WTC11 (cell line): ENCODE results near the gene DUS1L.

Source experiments
- ATF1 ChIP-seq: sonication (generic); formaldehyde crosslinking; IDR thresholded peaks from 2 replicates; pipeline ENCODE4 v1.8.1; 2023; ENCODE audit warnings: mild to moderate bottlenecking, moderate library complexity, missing genetic modification reagents
- CREB1 ChIP-seq: sonication (generic); formaldehyde crosslinking; IDR thresholded peaks from 2 replicates; pipeline ENCODE4 v1.8.0; 2023; ENCODE audit warnings: mild to moderate bottlenecking, missing genetic modification reagents
- ELF4 ChIP-seq: sonication (generic); formaldehyde crosslinking; IDR thresholded peaks from 2 replicates; pipeline ENCODE4 v1.8.1; 2022; ENCODE audit warnings: low read depth, mild to moderate bottlenecking, moderate library complexity, missing genetic modification reagents
- ESRRA ChIP-seq: sonication (generic); formaldehyde crosslinking; IDR thresholded peaks from 2 replicates; pipeline ENCODE4 v1.8.1; 2022; ENCODE audit warnings: mild to moderate bottlenecking, missing genetic modification reagents, borderline replicate concordance
- TEAD4 ChIP-seq: sonication (generic); formaldehyde crosslinking; IDR thresholded peaks from 2 replicates; pipeline ENCODE4 v1.8.0; 2022; ENCODE audit warnings: mild to moderate bottlenecking, missing genetic modification reagents
- TP53 ChIP-seq: sonication (generic); formaldehyde crosslinking; IDR thresholded peaks from 2 replicates; pipeline ENCODE4 v1.8.1; 2023; ENCODE audit warnings: mild to moderate bottlenecking, missing genetic modification reagents
- ZNF121 ChIP-seq: sonication (generic); formaldehyde crosslinking; IDR thresholded peaks from 2 replicates; pipeline ENCODE4 v1.8.0; 2023; ENCODE audit warnings: missing genetic modification reagents
- ZNF232 ChIP-seq: sonication (generic); formaldehyde crosslinking; IDR thresholded peaks from 2 replicates; pipeline ENCODE4 v1.8.0; 2022; ENCODE audit warnings: mild to moderate bottlenecking, missing genetic modification reagents
- ZNF396 ChIP-seq: fragments of 250-450 bp; sonication (Bioruptor Pico); IDR thresholded peaks from 2 replicates; pipeline ENCODE4 v1.8.0; 2021; ENCODE audit warnings: mild to moderate bottlenecking, moderate library complexity, borderline replicate concordance
- TF ChIP-seq, protein P1 (sequence below): sonication (generic); formaldehyde crosslinking; IDR thresholded peaks from 2 replicates; pipeline ENCODE4 v1.8.1; 2022; ENCODE audit warnings: mild to moderate bottlenecking, missing genetic modification reagents, moderate library complexity, borderline replicate concordance
- TF ChIP-seq, protein P2 (sequence below): fragments of 200-600 bp; IDR thresholded peaks from 2 replicates; pipeline ENCODE4 v1.8.0; 2022; ENCODE audit warnings: antibody characterized with exemption
- TF ChIP-seq, protein P3 (sequence below): sonication (generic); formaldehyde crosslinking; IDR thresholded peaks from 2 replicates; pipeline ENCODE4 v1.8.0; 2022; ENCODE audit warnings: mild to moderate bottlenecking, missing genetic modification reagents
- TF ChIP-seq, protein P4 (sequence below): sonication (generic); formaldehyde crosslinking; IDR thresholded peaks from 2 replicates; pipeline ENCODE4 v1.8.1; 2023; ENCODE audit warnings: mild to moderate bottlenecking, missing genetic modification reagents, moderate library complexity
- TF ChIP-seq, protein P5 (sequence below): sonication (generic); formaldehyde crosslinking; IDR thresholded peaks from 2 replicates; pipeline ENCODE4 v1.8.1; 2023; ENCODE audit warnings: mild to moderate bottlenecking, moderate library complexity, missing genetic modification reagents

DNA sequence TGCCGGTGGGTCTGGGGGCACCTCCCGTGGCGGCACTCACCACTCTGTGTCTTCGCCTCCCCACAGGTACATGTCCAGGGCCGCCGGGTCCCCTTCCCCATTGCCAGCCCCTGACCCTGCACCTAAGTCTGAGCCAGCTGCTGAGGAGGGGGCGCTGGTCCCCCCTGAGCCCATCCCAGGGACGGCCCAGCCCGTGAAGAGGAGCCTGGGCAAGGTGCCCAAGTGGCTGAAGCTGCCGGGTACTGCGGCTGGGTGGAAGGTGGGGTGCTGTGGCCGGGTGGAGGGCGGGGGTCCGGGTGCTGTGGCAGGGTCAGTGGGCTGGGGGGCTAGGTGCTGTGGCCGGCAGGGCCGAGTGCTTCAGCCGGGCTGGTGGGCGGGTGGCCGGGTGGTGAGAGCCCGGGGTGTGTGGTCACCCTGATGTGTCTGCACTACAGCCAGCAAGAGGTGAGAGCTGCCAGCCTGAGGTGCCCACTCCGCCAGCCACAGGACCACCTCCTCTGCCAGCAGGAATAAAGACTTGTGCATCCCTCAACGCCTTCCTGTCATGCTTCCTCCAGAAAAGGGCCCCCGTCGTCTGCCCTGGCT is 48.6 kb downstream of the DUS1L start:
- TF ChIP-seq CREB1 (no peak), ATF1 (CRISPR knock-in tag) (no peak), ESRRA (CRISPR knock-in tag) (no peak), ZNF121 (CRISPR knock-in tag) (no peak), ELF4 (CRISPR knock-in tag) (no peak), ZNF396 (no peak), TEAD4 (CRISPR knock-in tag) (no peak), ZNF232 (CRISPR knock-in tag) (no peak), TP53 (CRISPR knock-in tag) (no peak)
- TF ChIP-seq, protein P1, sequence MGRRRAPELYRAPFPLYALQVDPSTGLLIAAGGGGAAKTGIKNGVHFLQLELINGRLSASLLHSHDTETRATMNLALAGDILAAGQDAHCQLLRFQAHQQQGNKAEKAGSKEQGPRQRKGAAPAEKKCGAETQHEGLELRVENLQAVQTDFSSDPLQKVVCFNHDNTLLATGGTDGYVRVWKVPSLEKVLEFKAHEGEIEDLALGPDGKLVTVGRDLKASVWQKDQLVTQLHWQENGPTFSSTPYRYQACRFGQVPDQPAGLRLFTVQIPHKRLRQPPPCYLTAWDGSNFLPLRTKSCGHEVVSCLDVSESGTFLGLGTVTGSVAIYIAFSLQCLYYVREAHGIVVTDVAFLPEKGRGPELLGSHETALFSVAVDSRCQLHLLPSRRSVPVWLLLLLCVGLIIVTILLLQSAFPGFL (CRISPR knock-in tag), result no peak
- TF ChIP-seq, protein P2, sequence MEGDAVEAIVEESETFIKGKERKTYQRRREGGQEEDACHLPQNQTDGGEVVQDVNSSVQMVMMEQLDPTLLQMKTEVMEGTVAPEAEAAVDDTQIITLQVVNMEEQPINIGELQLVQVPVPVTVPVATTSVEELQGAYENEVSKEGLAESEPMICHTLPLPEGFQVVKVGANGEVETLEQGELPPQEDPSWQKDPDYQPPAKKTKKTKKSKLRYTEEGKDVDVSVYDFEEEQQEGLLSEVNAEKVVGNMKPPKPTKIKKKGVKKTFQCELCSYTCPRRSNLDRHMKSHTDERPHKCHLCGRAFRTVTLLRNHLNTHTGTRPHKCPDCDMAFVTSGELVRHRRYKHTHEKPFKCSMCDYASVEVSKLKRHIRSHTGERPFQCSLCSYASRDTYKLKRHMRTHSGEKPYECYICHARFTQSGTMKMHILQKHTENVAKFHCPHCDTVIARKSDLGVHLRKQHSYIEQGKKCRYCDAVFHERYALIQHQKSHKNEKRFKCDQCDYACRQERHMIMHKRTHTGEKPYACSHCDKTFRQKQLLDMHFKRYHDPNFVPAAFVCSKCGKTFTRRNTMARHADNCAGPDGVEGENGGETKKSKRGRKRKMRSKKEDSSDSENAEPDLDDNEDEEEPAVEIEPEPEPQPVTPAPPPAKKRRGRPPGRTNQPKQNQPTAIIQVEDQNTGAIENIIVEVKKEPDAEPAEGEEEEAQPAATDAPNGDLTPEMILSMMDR, result no peak
- TF ChIP-seq, protein P3, sequence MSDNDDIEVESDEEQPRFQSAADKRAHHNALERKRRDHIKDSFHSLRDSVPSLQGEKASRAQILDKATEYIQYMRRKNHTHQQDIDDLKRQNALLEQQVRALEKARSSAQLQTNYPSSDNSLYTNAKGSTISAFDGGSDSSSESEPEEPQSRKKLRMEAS, result no peak
- TF ChIP-seq, protein P4, sequence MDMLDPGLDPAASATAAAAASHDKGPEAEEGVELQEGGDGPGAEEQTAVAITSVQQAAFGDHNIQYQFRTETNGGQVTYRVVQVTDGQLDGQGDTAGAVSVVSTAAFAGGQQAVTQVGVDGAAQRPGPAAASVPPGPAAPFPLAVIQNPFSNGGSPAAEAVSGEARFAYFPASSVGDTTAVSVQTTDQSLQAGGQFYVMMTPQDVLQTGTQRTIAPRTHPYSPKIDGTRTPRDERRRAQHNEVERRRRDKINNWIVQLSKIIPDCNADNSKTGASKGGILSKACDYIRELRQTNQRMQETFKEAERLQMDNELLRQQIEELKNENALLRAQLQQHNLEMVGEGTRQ (CRISPR knock-in tag), result no peak
- TF ChIP-seq, protein P5, sequence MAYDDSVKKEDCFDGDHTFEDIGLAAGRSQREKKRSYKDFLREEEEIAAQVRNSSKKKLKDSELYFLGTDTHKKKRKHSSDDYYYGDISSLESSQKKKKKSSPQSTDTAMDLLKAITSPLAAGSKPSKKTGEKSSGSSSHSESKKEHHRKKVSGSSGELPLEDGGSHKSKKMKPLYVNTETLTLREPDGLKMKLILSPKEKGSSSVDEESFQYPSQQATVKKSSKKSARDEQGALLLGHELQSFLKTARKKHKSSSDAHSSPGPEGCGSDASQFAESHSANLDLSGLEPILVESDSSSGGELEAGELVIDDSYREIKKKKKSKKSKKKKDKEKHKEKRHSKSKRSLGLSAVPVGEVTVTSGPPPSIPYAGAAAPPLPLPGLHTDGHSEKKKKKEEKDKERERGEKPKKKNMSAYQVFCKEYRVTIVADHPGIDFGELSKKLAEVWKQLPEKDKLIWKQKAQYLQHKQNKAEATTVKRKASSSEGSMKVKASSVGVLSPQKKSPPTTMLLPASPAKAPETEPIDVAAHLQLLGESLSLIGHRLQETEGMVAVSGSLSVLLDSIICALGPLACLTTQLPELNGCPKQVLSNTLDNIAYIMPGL (CRISPR knock-in tag), result no peak
